Breast epithelium (tissue), 3 donors: ENCODE measurements around the gene GATM. TPM values are rescaled to one million over a fixed set of nuclear protein-coding genes. Genes with fewer than 3 reads are reported as not detected.

Source experiments
- total RNA-seq, 3 donors: library from RNA; depleted of rRNA; stranded (reverse); fragments of >200 nt; gene quantifications; one replicate each; pipeline ENCODE4 v1.1.0, GENCODE V29; 2016

The GATM gene
- total RNA-seq, 3 donors from 2014 or later, result 8.8 to 31.5 (median 22.8) TPM

Other genes starting within 250 kb of the GATM start
- gene DUOXA1, start 248.7 kb downstream of the GATM start, total RNA-seq, result 1 to 10 TPM in 2 of 3 donors, under 1 TPM in 1; 0.80 to 3.3 (median 1.0) TPM
- gene DUOX1, start 248.6 kb downstream of the GATM start, total RNA-seq, result 1 to 10 TPM in 2 of 3 donors, under 1 TPM in 1; 0.80 to 7.2 (median 1.6) TPM
- 1 to 10 TPM; 5.0 to 9.7 (median 9.5) TPM for gene SHF, start 190.6 kb downstream of the GATM start, total RNA-seq
- gene SLC28A2, start 126.3 kb downstream of the GATM start, total RNA-seq, result not detected
- gene SLC30A4, start 144.2 kb upstream of the GATM start, total RNA-seq, result 10 to 100 TPM in 1 of 3 donors, 1 to 10 TPM in 2; 5.6 to 11.5 (median 5.9) TPM
- gene BLOC1S6, start 208.8 kb upstream of the GATM start, total RNA-seq, result 10 to 100 TPM; 52.1 to 94.1 (median 68.5) TPM